Mesothelial cell of epicardium (in vitro differentiated cells): ENCODE measurements around the gene OBSCN. TPM values are rescaled to one million over a fixed set of nuclear protein-coding genes. Genes with fewer than 3 reads are reported as not detected.

ENCODE experiments used
- DNase-seq, 2 experiments: peaks; one replicate each; pipeline ENCODE4 v3.0.0; 2021; ENCODE audit warnings: low spot score in 2 of 2; ENCODE audit not compliant: unreplicated experiment in 2 of 2
- H3K27ac Mint-ChIP-seq: 2 replicates; pipeline ENCODE4 v1.8.0; 2021; ENCODE audit warnings: mixed read lengths
- H3K27me3 Mint-ChIP-seq: 2 replicates; pipeline ENCODE4 v1.8.0; 2021; ENCODE audit warnings: low read depth, mixed read lengths
- H3K36me3 Mint-ChIP-seq: 2 replicates; pipeline ENCODE4 v1.8.0; 2021; ENCODE audit warnings: mixed read lengths
- H3K4me1 Mint-ChIP-seq: 2 replicates; pipeline ENCODE4 v1.8.0; 2021; ENCODE audit warnings: mixed read lengths
- H3K4me3 Mint-ChIP-seq: 2 replicates; pipeline ENCODE4 v1.8.0; 2021; ENCODE audit warnings: mild to moderate bottlenecking, moderate library complexity, mixed read lengths
- H3K9me3 Mint-ChIP-seq: 2 replicates; pipeline ENCODE4 v1.8.0; 2021; ENCODE audit warnings: mixed read lengths
- total RNA-seq: library from RNA; stranded (reverse); gene quantifications from 3 replicates; pipeline ENCODE4 v1.2.1, GENCODE V29; 2021
- TF ChIP-seq, protein P1 (sequence below): fragments of 200-600 bp; sonication (generic); IDR thresholded peaks from one replicate; pipeline ENCODE4 v1.5.0; 2021; ENCODE audit warnings: antibody characterized with exemption; ENCODE audit not compliant: unreplicated experiment

OBSCN gene
- total RNA-seq, 1 donor from 2014 or later = 113 TPM

DNA sequence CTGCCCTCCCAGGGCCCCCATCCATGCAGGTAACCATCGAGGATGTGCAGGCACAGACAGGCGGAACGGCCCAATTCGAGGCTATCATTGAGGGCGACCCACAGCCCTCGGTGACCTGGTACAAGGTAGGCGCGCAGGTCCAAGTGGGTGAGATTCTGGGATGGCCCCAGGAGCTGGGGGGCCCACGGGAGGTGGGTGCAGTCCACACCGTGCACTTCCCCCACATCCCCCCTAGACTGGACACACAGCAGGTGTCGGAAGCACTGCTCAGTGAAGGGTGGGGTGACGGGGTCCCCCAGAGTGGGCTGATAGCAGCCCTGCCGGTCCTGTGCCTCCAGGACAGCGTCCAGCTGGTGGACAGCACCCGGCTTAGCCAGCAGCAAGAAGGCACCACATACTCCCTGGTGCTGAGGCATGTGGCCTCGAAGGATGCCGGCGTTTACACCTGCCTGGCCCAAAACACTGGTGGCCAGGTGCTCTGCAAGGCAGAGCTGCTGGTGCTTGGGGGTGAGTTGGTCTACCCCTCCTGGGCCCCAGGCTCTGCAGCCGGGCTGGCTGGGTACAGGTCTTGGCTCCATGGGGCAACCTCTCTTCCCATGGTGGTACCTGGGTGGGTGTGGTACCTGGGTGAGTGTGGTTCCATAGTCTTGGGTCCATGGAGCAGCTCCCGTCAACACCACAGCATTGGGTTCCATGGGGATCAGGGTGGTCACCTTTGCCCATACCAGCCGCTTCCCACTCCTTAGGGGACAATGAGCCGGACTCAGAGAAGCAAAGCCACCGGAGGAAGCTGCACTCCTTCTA, 158.4 kb downstream of the OBSCN start:
- no peak overlapping the region for H3K27ac Mint-ChIP-seq
- peak in 1 of 2 experiments; percentile 3 for DNase-seq

GRCh38 chr1:228366866-228367741, 159.3 kb downstream of the OBSCN start:
- H3K4me3 Mint-ChIP-seq = no peak overlapping the region
- H3K4me1 Mint-ChIP-seq = peaks cover 9% of the 10 kb centered on the region
- no peaks in the 10 kb centered on the region for H3K9me3 Mint-ChIP-seq
- no peak for DNase-seq
- no peaks in the 10 kb centered on the region for H3K36me3 Mint-ChIP-seq
- no peak overlapping the region for H3K27ac Mint-ChIP-seq
- TF ChIP-seq, protein P1, sequence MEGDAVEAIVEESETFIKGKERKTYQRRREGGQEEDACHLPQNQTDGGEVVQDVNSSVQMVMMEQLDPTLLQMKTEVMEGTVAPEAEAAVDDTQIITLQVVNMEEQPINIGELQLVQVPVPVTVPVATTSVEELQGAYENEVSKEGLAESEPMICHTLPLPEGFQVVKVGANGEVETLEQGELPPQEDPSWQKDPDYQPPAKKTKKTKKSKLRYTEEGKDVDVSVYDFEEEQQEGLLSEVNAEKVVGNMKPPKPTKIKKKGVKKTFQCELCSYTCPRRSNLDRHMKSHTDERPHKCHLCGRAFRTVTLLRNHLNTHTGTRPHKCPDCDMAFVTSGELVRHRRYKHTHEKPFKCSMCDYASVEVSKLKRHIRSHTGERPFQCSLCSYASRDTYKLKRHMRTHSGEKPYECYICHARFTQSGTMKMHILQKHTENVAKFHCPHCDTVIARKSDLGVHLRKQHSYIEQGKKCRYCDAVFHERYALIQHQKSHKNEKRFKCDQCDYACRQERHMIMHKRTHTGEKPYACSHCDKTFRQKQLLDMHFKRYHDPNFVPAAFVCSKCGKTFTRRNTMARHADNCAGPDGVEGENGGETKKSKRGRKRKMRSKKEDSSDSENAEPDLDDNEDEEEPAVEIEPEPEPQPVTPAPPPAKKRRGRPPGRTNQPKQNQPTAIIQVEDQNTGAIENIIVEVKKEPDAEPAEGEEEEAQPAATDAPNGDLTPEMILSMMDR = no peak
- no peaks in the 10 kb centered on the region for H3K27me3 Mint-ChIP-seq

More for the DNA sequence above, 158.4 kb downstream of the OBSCN start:
- H3K4me3 Mint-ChIP-seq = no peak overlapping the region
- H3K27me3 Mint-ChIP-seq = no peaks in the 10 kb centered on the region
- H3K4me1 Mint-ChIP-seq = peaks cover 9% of the 10 kb centered on the region
- TF ChIP-seq, protein P1 = no peak
- H3K36me3 Mint-ChIP-seq = no peaks in the 10 kb centered on the region
- H3K9me3 Mint-ChIP-seq = no peaks in the 10 kb centered on the region

DNA sequence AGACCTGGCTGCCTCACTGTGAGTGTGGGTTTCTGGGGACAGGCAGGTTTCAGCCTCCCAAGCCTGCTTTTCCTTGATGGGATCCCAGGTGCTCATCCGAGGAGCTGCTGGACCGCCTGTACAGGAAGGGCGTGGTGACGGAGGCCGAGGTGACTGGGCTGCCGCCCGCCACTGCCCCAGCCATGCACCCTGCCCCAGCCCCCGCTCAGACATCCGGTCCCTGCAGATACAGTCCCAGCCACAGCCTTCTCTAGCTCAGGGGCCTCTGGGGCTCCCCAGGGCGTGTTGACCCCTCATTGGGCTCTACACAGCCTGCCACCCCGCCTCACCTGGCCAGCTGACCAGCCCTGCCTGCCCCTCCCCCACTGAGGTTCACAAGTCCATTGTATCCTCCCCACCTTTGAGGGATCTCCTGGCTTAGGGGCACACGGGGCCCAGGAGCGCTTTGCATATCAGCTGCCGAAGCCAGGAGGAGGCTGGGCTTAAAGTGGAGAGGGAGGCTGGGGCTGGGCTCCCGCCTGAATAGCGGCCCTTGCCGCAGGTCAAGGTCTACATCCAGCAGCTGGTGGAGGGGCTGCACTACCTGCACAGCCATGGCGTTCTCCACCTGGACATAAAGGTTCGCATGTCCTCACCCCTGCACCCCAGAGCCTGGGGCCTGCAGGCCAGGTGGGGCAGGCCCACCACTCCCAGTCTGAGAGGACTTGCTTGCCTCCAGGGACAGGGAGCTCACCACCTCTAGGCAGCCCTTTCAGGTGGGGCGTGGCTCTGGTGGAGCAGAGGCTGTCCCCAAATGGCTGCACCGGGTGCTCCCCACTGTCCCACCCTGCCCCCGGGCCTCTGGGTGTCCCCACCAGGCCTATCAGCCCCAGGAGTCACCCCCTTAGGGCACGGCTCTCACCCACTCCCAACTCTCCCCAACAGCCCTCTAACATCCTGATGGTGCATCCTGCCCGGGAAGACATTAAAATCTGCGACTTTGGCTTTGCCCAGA, 160.3 kb downstream of the OBSCN start:
- TF ChIP-seq, protein P1 = no peak
- Mint-ChIP-seq H3K9me3 (no peaks in the 10 kb centered on the region), H3K4me1 (peaks cover 9% of the 10 kb centered on the region), H3K4me3 (no peak overlapping the region), H3K27me3 (no peaks in the 10 kb centered on the region), H3K27ac (peak overlapping the region; percentile 9), H3K36me3 (no peaks in the 10 kb centered on the region)
- DNase-seq = no peak

DNA sequence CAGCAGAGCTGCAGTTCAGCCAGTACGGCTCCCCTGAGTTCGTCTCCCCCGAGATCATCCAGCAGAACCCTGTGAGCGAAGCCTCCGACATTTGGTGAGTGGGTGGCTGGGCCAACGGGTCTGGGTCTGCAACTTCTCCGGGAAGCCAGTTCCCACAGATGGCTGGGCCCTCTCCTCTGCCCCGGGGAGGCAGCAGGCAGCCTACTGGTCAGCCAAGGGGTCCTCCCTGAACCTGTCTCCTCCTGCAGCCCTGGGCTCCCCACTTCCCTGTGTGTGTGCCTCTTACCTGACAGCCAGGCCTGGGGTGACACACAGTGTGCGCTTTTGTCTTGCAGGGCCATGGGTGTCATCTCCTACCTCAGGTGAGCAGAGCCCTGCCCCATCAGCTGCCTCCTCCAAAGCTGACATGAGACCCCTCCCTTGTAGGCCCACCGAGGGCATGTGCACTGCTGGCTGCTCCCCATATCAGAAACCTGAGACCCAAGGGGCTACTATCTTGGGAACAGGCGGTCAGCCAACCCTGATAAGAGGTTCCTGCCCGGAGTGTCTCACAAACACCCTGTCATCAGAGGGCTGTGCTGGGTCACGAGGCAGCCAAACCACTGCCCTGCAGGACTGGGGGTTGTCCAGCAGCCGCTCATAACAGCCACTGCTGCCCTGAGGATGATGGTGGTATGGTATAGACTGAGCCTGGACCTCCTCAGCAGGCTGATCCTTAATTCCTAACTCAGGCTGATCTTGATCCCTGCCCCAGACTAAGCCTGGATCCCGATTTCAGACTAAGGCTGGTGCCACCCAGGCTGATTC, 161.2 kb downstream of the OBSCN start:
- peak in 1 of 2 experiments; percentile 9 for DNase-seq
- peak overlapping the region; percentile 9 for H3K27ac Mint-ChIP-seq

More for the DNA sequence above, 161.2 kb downstream of the OBSCN start:
- no peaks in the 10 kb centered on the region for H3K36me3 Mint-ChIP-seq
- TF ChIP-seq, protein P1 = no peak
- no peaks in the 10 kb centered on the region for H3K27me3 Mint-ChIP-seq
- H3K4me3 Mint-ChIP-seq = no peak overlapping the region
- H3K9me3 Mint-ChIP-seq = no peaks in the 10 kb centered on the region
- H3K4me1 Mint-ChIP-seq = peaks cover 9% of the 10 kb centered on the region
